NB4 (cell line): ENCODE data around the gene NFS1.

Experiments used
- DNase-seq: peaks from one replicate; pipeline ENCODE4 v3.0.0; 2010; ENCODE audit warnings: low read depth
- H3K4me3 ChIP-seq: one replicate; pipeline ENCODE4 v1.5.1; 2011; ENCODE audit warnings: mild to moderate bottlenecking, low read depth, low read length, moderate library complexity
- MYC ChIP-seq: IDR thresholded peaks from 2 replicates; pipeline ENCODE4 v1.6.1; 2011; ENCODE audit warnings: low read depth, low read length
- POLR2A ChIP-seq: IDR thresholded peaks from 2 replicates; pipeline ENCODE4 v1.6.1; 2011; ENCODE audit warnings: mild to moderate bottlenecking; ENCODE audit not compliant: insufficient read length; ENCODE audit errors: extremely low read depth
- TF ChIP-seq, protein P1 (sequence below): IDR thresholded peaks from 2 replicates; pipeline ENCODE4 v1.6.1; 2011; ENCODE audit warnings: low read depth, low read length
- TF ChIP-seq, protein P2 (sequence below): IDR thresholded peaks from one replicate; pipeline ENCODE4 v1.5.1; 2012; ENCODE audit warnings: low read depth, low read length

Gene NFS1

GRCh38 chr20:35660122-35660937, 38.8 kb downstream of the NFS1 start:
- H3K4me3 ChIP-seq = peak overlapping the region; percentile 99
- TF ChIP-seq POLR2A = no peak
- TF ChIP-seq, protein P1, sequence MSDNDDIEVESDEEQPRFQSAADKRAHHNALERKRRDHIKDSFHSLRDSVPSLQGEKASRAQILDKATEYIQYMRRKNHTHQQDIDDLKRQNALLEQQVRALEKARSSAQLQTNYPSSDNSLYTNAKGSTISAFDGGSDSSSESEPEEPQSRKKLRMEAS = no peak
- TF ChIP-seq, protein P2, sequence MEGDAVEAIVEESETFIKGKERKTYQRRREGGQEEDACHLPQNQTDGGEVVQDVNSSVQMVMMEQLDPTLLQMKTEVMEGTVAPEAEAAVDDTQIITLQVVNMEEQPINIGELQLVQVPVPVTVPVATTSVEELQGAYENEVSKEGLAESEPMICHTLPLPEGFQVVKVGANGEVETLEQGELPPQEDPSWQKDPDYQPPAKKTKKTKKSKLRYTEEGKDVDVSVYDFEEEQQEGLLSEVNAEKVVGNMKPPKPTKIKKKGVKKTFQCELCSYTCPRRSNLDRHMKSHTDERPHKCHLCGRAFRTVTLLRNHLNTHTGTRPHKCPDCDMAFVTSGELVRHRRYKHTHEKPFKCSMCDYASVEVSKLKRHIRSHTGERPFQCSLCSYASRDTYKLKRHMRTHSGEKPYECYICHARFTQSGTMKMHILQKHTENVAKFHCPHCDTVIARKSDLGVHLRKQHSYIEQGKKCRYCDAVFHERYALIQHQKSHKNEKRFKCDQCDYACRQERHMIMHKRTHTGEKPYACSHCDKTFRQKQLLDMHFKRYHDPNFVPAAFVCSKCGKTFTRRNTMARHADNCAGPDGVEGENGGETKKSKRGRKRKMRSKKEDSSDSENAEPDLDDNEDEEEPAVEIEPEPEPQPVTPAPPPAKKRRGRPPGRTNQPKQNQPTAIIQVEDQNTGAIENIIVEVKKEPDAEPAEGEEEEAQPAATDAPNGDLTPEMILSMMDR = no peak
- no peak for TF ChIP-seq MYC

GRCh38 chr20:35657271-35657670, 41.9 kb downstream of the NFS1 start:
- DNase-seq = no peak
- H3K4me3 ChIP-seq = peak overlapping the region; percentile 13
- TF ChIP-seq POLR2A (no peak), MYC (no peak)
- TF ChIP-seq, protein P2 = no peak
- TF ChIP-seq, protein P1 = no peak

More at GRCh38 chr20:35660122-35660937, 38.8 kb downstream of the NFS1 start:
- peak; percentile 31 for DNase-seq

DNA sequence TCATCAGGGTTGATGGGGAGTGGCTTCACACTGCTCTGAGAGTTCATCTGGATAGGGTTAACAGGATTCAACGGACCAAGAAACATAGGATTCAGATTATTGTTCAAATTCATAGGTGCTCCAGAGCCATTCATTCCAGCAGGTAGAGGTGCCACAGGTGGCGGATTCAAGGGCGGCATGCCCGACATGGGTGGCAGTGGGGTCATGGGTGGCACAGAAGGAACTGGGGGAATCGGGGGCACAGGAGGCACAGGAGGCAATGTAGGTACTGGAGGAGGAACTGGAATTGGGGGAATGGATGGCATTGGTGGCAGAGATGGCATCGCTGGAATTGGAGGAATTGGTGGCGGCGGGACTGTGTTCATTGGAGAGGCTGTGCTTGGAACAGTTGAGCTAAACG, 44.7 kb downstream of the NFS1 start:
- no peak overlapping the region for H3K4me3 ChIP-seq
- TF ChIP-seq, protein P2 = no peak
- no peak for TF ChIP-seq MYC
- no peak for TF ChIP-seq POLR2A
- TF ChIP-seq, protein P1 = no peak
- no peak for DNase-seq

DNA sequence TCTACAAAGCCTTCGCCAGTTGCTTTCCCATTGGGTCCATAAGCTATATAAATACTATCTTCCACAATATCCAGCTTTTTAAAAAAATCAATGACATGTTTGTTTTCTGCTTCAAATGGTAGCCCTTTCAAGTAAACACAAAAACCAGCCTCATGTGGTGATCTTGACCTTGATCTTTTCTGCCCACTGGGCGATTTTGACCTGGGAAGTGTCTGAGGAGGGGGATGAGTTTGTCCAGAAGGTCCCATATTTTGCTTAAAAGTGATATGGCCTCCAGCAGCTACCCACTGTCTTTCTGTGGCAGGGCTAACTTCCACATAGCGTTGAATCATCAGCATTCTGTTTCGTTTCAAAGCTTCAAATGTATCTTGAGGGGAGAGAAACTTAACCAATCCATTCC, 45.3 kb downstream of the NFS1 start:
- no peak overlapping the region for H3K4me3 ChIP-seq
- no peak for DNase-seq
- TF ChIP-seq MYC (no peak), POLR2A (no peak)
- TF ChIP-seq, protein P1 = no peak
- TF ChIP-seq, protein P2 = no peak

GRCh38 chr20:35653430-35653734, 45.8 kb downstream of the NFS1 start:
- TF ChIP-seq POLR2A (no peak), MYC (no peak)
- TF ChIP-seq, protein P2 = no peak
- TF ChIP-seq, protein P1 = no peak
- no peak overlapping the region for H3K4me3 ChIP-seq
- no peak for DNase-seq
